GM23338 (cell line): ENCODE data around the gene FNDC1.

Experiments
- CREB1 ChIP-seq: fragments of 250-450 bp; sonication (Bioruptor Pico); IDR thresholded peaks from 2 replicates; pipeline ENCODE4 v1.5.0; 2020; ENCODE audit warnings: low read depth, mild to moderate bottlenecking, moderate library complexity
- CTCF ChIP-seq, 2 experiments: fragments of 200-600 bp in 1 of 2; sonication (generic) in 1 of 2; conservative IDR thresholded peaks; 2 replicates each; pipeline versions ENCODE4 v1.5.1 to v1.6.1; 2016 to 2017; ENCODE audit warnings: antibody characterized with exemption in 2 of 2, low read depth in 2 of 2, mild to moderate bottlenecking in 2 of 2, moderate library complexity in 1 of 2
- EZH2 ChIP-seq: fragments of 200-600 bp; sonication (generic); IDR thresholded peaks from one replicate; pipeline ENCODE4 v1.8.0; 2017; ENCODE audit warnings: antibody characterized with exemption, mild to moderate bottlenecking, low read depth; ENCODE audit not compliant: unreplicated experiment
- EZH2phosphoT487 ChIP-seq: fragments of 200-600 bp; sonication (generic); IDR thresholded peaks from one replicate; pipeline ENCODE4 v1.8.1; 2018; ENCODE audit warnings: antibody characterized with exemption; ENCODE audit not compliant: unreplicated experiment
- JUNB ChIP-seq: IDR thresholded peaks from one replicate; pipeline ENCODE4 v1.6.1; 2016; ENCODE audit warnings: antibody characterized with exemption; ENCODE audit not compliant: unreplicated experiment
- NANOG ChIP-seq: IDR thresholded peaks from 2 replicates; pipeline ENCODE4 v1.6.1; 2016; ENCODE audit warnings: antibody characterized with exemption, borderline replicate concordance
- POLR2AphosphoS5 ChIP-seq: IDR thresholded peaks from 2 replicates; pipeline ENCODE4 v1.6.1; 2016; ENCODE audit warnings: antibody characterized with exemption, low read depth
- REST ChIP-seq: IDR thresholded peaks from one replicate; pipeline ENCODE4 v1.6.1; 2018; ENCODE audit warnings: antibody characterized with exemption; ENCODE audit not compliant: unreplicated experiment

GRCh38 chr6:159194421-159194820, 25.2 kb downstream of the FNDC1 start:
- no peak for TF ChIP-seq EZH2
- no peak for TF ChIP-seq POLR2AphosphoS5
- no peak for TF ChIP-seq CTCF (conservative IDR thresholded peaks at IDR 0.05; ENCODE audit: low read depth in 2 of 2)
- TF ChIP-seq EZH2phosphoT487: no peak
- no peak for TF ChIP-seq JUNB
- no peak for TF ChIP-seq REST
- no peak for TF ChIP-seq CREB1
- no peak for TF ChIP-seq NANOG
